Activated T-helper 1 cell treated with Interleukin-2 at 50 U/mL for 16 hours (primary cell): Measurements from ENCODE around the gene C1D.
"Not testable (repeated sequence)": the region's sequence is repeated elsewhere in the genome, so short reads cannot be mapped to it uniquely, and the experiment has no call there.

Experiments
- DNase-seq: peaks from one replicate; pipeline ENCODE4 v3.0.0-alpha.2; 2020; ENCODE audit warnings: low read depth

C1D gene, protein sequence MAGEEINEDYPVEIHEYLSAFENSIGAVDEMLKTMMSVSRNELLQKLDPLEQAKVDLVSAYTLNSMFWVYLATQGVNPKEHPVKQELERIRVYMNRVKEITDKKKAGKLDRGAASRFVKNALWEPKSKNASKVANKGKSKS

GRCh38 chr2:68062680-68063387 lies at the start of gene C1D:
TSS of gene C1D (minus strand) at chr2:68063004. CDS start at chr2:68047310, 15,694 bp downstream.
- DNase-seq: peak; percentile 83

GRCh38 chr2:68110102-68110501 lies 47.3 kb upstream of the C1D start:
- no peak for DNase-seq

GRCh38 chr2:68108120-68108519 lies 45.3 kb upstream of the C1D start:
- no peak for DNase-seq

DNA sequence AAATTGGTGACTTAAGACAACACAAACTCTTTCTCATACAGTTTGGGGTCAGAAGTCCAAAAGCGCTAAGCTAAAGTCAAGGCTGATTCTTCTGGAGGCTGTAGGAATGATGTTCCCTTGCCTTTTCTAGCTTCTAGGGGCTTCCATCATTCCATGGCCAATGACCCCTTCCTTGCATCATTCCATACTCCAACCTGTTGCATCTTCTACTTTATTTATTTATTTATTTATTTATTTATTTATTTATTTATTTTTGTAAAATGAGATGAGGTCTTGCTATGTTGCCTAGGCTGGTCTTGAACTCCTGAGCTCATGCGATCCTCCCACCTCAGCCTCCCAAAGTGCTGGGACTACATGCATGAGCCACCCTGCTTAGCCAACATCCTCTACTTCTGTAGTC lies 44.7 kb upstream of the C1D start:
- DNase-seq: no peak

GRCh38 chr2:68104111-68104835 lies 41.5 kb upstream of the C1D start:
- no peak for DNase-seq

DNA sequence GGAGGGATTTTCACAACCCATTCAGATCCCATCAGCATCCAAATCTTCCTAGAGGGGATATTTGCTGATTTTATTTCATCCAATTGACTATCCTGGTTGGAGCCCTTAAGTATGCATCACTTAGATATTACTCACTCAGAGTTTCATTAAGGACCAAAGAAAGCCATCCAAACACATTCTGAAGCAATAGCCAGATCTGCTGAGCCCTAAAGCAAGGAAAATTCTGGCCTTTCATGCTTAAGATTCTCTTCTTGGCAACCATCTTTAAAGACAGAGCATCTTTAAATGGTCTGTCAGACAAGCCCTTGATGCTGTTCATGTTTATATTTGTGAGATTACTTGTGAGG lies 40.9 kb upstream of the C1D start:
- DNase-seq: no peak

- no peak for DNase-seq
These were observed 40.4 kb upstream of the C1D start for GRCh38 chr2:68103030-68103708.

DNA sequence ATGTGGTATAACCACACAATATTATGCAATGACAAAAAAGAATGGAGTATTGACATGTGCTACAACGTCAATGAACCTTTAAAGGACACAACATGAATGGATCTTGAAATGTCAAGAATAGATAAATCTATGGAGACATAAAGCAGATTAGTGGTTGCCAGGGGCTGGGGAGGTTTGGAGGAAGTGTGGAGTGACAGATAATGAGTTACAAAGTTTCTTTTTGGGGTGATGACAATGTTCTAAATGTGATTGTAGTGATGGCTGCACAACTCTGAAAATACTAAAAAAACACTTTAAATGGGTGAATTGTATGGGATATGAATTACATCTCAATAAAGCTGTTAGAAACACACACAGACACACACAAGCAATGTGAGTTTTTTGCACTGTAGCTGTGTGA lies 37.4 kb upstream of the C1D start:
- no peak for DNase-seq

GRCh38 chr2:68099260-68099659 lies 36.5 kb upstream of the C1D start:
- DNase-seq: no peak

DNA sequence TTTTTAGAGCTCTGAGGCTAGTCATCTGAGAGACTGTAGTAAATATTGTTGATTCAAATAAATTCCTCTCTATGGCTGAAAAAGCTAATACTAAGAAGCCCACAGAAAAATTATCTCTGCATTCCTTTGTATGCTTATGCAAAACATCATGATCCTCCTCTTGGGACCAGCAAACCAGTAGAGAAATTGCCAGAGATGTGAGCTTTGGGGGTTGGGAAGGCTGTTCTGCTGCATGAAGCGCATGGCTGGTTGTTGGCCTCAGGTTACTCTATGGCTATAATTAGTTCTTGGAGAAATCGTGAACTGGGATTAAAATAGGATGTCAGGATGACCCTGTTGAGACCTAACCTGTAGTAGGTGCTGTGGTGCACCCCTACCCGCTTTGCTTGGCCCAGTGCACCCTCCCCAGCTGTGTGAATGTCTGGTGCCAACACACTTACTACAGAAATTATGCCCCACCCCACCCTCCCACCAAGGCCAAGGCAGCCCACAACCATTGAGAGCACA lies 35.5 kb upstream of the C1D start:
- no peak for DNase-seq

GRCh38 chr2:68094111-68094510 lies 31.3 kb upstream of the C1D start:
- no peak for DNase-seq

- no peak for DNase-seq
These were observed 30.8 kb upstream of the C1D start for GRCh38 chr2:68093634-68094033.

GRCh38 chr2:68091439-68092034 lies 28.7 kb upstream of the C1D start:
- DNase-seq: no peak

- no peak for DNase-seq
These were observed 27.2 kb upstream of the C1D start for GRCh38 chr2:68089961-68090360.

DNA sequence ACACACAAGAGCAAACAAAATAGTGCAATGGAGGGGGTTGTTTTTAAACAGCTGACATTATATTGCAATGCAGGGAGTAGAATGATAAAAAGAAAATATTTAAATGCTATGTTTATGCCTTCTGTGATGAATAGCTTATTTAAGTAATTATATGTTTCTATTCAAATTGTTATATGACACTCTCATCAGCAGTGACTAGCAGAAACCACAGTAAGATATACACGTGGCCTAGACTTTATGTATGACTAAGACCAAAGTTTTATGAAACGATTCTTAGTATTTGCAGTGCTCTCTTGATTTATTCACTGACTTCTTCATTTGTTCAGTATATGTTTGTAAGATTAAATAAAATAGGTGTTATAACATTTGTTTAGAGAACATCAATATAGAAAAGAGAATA lies 26.1 kb upstream of the C1D start:
- no peak for DNase-seq

GRCh38 chr2:68086166-68086565 lies 23.4 kb upstream of the C1D start:
- no peak for DNase-seq

DNA sequence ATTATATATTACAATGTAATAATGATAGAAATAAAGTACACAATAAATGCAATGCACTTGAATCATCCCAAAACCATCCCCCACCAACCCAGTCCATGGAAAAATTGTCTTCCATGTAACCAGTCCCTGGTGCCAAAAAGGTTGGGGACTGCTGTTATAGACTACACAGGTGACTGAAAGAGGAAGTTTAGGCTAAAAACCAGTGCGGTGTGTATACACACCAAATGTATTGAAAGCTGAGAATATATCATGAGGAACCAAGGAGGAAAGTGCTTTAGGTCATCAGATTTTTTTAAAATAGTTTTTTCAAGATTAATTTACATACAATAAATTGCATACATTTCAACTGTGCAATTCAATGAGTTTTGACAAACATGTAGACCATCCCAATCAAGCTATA lies 20.5 kb upstream of the C1D start:
- no peak for DNase-seq

DNA sequence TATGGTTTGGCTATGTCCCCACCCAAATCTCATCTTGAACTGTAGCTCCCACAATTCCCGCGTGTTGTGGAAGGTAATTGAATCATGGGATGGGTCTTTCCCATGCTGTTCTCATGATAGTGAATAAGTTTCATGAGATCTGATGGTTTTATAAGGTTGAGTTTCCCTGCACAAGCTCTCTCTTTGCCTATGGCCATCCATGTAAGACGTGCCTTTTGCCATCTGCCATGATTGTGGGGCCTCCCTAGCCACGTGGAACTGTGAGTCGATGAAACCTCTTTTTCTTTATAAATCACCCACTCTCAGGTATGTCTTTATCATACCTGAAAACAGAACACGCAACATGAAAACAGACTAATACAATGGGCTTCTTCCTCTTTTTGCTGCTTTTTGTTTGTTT lies 11.2 kb upstream of the C1D start:
- DNase-seq: no peak

DNA sequence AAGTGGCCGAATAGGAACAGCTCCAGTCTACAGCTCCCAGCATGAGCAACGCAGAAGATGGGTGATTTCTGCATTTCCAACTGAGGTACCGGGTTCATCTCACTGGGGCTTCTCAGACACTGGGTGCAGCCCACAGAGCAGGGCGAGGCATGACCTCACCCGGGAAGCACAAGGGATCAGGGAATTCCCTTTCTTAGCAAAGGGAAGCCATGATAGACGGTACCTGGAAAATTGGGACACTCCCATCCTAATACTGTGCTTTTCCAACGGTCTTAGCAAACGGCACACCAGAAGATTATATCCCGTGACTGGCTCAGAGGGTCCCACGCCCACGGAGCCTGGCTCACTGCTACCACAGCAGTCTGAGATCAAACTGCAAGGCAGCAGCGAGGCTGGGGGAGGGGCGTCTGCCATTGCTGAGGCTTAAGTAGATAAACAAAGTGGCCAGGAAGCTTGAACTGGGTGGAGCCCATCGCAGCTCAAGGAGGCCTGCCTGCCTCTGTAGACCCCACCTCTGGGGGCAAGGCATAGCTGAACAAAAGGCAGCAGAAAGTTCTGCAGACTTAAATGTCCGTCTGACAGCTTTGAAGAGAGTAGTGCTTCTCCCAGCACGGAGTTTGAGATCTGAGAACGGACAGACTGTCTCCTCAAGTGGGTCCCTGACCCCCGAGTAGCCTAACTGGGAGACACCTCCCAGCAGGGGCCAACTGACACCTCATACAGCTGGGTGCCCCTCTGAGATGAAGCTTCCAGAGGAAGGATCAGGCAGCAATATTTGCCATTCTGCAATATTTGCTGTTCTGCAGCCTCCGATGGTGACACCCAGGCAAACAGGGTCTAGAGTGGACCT lies 1.2 kb upstream of the C1D start:
- DNase-seq: not testable (repeated sequence)

- no peak for DNase-seq
These were observed 2.2 kb downstream of the C1D start for GRCh38 chr2:68060652-68061051.

DNA sequence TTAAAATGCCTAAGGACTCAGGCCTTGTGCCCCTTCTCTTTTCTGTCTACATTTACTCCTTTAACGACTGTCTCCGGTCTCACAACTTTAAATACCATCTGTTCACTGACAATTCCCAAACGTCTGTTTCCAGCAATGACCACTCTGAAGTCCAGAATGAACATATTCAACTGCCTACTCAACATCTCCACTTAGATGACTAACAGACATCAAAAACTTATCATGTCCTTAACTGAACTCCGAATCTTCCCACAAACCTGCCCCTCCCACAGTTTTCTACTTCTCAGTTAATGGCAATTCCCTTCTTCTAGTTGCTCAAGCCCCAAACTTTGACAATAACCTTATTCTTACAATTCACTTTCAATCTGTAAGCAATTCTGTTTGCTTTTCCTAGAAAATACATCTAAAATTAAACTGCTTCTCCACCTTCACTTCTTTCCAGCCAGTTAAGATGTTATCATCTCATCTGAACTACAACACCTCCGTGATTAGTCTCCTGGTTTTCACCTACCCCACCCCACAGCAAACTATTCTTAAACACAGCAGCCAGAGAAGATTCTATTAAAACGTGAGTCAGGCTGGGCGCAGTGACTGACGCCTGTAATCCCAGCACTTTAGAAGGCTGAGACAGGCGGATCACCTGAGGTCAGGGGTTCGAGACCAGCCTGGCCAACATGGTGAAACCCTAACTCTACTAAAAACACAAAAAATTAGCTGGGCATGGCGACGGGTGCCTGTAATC lies 2.8 kb downstream of the C1D start:
- no peak for DNase-seq
